HEK293T (cell line): Measurements from ENCODE around the gene FGG.

Source experiments
- BHLHE40 ChIP-seq: fragments of 450-650 bp; IDR thresholded peaks from 2 replicates; pipeline ENCODE4 v1.6.1; 2016; ENCODE audit warnings: mild to moderate bottlenecking, moderate library complexity, borderline replicate concordance
- ELF4 ChIP-seq: fragments of 450-650 bp; IDR thresholded peaks from 2 replicates; pipeline ENCODE4 v1.6.1; 2017; ENCODE audit warnings: antibody characterized with exemption
- FOXK2 ChIP-seq: fragments of 450-650 bp; IDR thresholded peaks from 2 replicates; pipeline ENCODE4 v1.6.1; 2016; ENCODE audit warnings: mild to moderate bottlenecking
- FOXM1 ChIP-seq: fragments of 450-650 bp; IDR thresholded peaks from 2 replicates; pipeline ENCODE4 v1.6.1; 2017; ENCODE audit warnings: mild to moderate bottlenecking, borderline replicate concordance
- HDGF ChIP-seq: fragments of 450-650 bp; IDR thresholded peaks from 2 replicates; pipeline ENCODE4 v1.6.1; 2017; ENCODE audit warnings: antibody characterized with exemption, borderline replicate concordance
- LEF1 ChIP-seq: fragments of 450-650 bp; IDR thresholded peaks from 2 replicates; pipeline ENCODE4 v1.6.1; 2017; ENCODE audit warnings: mild to moderate bottlenecking, borderline replicate concordance
- NFRKB ChIP-seq: fragments of 450-650 bp; IDR thresholded peaks from 2 replicates; pipeline ENCODE4 v1.6.1; 2016; ENCODE audit warnings: mild to moderate bottlenecking, moderate library complexity
- SUZ12 ChIP-seq: fragments of 450-650 bp; IDR thresholded peaks from 2 replicates; pipeline ENCODE4 v1.6.1; 2016; ENCODE audit warnings: mild to moderate bottlenecking
- TARDBP ChIP-seq: fragments of 450-650 bp; IDR thresholded peaks from 2 replicates; pipeline ENCODE4 v1.6.1; 2016
- ZNF384 ChIP-seq: fragments of 450-650 bp; IDR thresholded peaks from 2 replicates; pipeline ENCODE4 v1.6.1; 2016
- TF ChIP-seq, protein P1 (sequence below): fragments of 450-650 bp; IDR thresholded peaks from 2 replicates; pipeline ENCODE4 v1.6.1; 2016

DNA sequence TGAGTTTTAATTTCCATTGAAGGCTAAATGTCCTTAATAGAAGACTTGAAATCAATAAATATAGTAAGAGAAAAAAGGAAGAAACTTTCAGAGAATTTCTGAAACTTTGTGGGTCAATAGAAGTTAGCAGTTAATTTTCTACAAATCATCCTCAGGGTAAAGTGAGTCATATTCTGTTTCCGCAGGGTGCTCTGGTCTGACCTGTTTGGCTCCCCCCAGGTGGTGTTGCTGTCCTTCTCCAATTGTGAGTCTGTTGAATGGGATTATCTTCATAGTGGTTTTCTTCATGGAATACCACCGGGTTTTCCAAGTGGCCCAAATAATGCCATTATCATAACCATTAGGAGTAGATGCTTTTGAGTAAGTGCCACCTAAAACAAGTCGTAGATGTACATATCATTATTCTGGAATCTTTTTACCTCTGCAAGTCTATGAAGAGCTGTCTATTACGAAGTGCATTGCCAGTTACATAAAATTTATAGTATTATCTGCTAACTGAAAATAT is 7.7 kb downstream of the FGG start:
- TF ChIP-seq, protein P1, sequence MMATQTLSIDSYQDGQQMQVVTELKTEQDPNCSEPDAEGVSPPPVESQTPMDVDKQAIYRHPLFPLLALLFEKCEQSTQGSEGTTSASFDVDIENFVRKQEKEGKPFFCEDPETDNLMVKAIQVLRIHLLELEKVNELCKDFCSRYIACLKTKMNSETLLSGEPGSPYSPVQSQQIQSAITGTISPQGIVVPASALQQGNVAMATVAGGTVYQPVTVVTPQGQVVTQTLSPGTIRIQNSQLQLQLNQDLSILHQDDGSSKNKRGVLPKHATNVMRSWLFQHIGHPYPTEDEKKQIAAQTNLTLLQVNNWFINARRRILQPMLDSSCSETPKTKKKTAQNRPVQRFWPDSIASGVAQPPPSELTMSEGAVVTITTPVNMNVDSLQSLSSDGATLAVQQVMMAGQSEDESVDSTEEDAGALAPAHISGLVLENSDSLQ = no peak
- TF ChIP-seq SUZ12 (no peak), LEF1 (no peak), FOXK2 (no peak), BHLHE40 (no peak), ZNF384 (no peak), NFRKB (no peak), ELF4 (no peak), TARDBP (no peak), HDGF (no peak), FOXM1 (no peak)
